WERI-Rb-1 (cell line): ENCODE results near the gene NEB.
"Not testable (repeated sequence)": the region's sequence is repeated elsewhere in the genome, so short reads cannot be mapped to it uniquely, and the experiment has no call there.

Experiments
- DNase-seq: peaks from one replicate; pipeline ENCODE4 v3.0.0-alpha.2; 2020
- H3K27ac ChIP-seq: fragments of 250-450 bp; sonication (Bioruptor Pico); 2 replicates; pipeline ENCODE4 v1.5.1; 2020; ENCODE audit warnings: mild to moderate bottlenecking, moderate library complexity
- H3K27me3 ChIP-seq: fragments of 250-450 bp; sonication (Bioruptor Pico); 2 replicates; pipeline ENCODE4 v1.5.1; 2021; ENCODE audit warnings: mild to moderate bottlenecking, low read depth, moderate library complexity; ENCODE audit not compliant: insufficient read depth, severe bottlenecking
- H3K36me3 ChIP-seq: fragments of 250-450 bp; sonication (Bioruptor Pico); 2 replicates; pipeline ENCODE4 v1.5.1; 2020; ENCODE audit warnings: mild to moderate bottlenecking, moderate library complexity
- H3K4me3 ChIP-seq: 2 replicates; pipeline ENCODE4 v1.5.1; 2011; ENCODE audit warnings: low read depth, mild to moderate bottlenecking, control low read depth, low read length
- H3K9me3 ChIP-seq: fragments of 250-450 bp; sonication (Bioruptor Pico); 2 replicates; pipeline ENCODE4 v1.5.1; 2021; ENCODE audit warnings: mild to moderate bottlenecking, moderate library complexity; ENCODE audit not compliant: severe bottlenecking
- CTCF ChIP-seq: IDR thresholded peaks from 2 replicates; pipeline ENCODE4 v1.5.1; 2011; ENCODE audit warnings: low read depth, mild to moderate bottlenecking, control low read depth, inconsistent platforms, low read length

NEB gene

GRCh38 chr2:151654891-151655290 is 79.4 kb downstream of the NEB start:
- Histone ChIP-seq H3K36me3 (no peaks in the 10 kb centered on the region), H3K27me3 (no peaks in the 10 kb centered on the region), H3K9me3 (no peaks in the 10 kb centered on the region), H3K4me3 (no peak overlapping the region), H3K27ac (no peak overlapping the region)
- TF ChIP-seq CTCF = no peak
- no peak for DNase-seq

- Histone ChIP-seq H3K27me3 (no peaks in the 10 kb centered on the region), H3K36me3 (no peaks in the 10 kb centered on the region), H3K4me3 (no peak overlapping the region), H3K27ac (no peak overlapping the region), H3K9me3 (no peaks in the 10 kb centered on the region)
- DNase-seq = no peak
- no peak for TF ChIP-seq CTCF
Observed at GRCh38 chr2:151654085-151654484, 80.2 kb downstream of the NEB start.

- Histone ChIP-seq H3K4me3 (no peak overlapping the region), H3K27ac (no peak overlapping the region), H3K9me3 (no peaks in the 10 kb centered on the region), H3K36me3 (no peaks in the 10 kb centered on the region), H3K27me3 (no peaks in the 10 kb centered on the region)
- no peak for TF ChIP-seq CTCF
- no peak for DNase-seq
Observed at GRCh38 chr2:151651274-151651673, 83.0 kb downstream of the NEB start.

- no peak for TF ChIP-seq CTCF
- Histone ChIP-seq H3K4me3 (no peak overlapping the region), H3K27ac (no peak overlapping the region), H3K27me3 (no peaks in the 10 kb centered on the region), H3K36me3 (no peaks in the 10 kb centered on the region), H3K9me3 (no peaks in the 10 kb centered on the region)
- DNase-seq = no peak
Observed at GRCh38 chr2:151650456-151650855, 83.8 kb downstream of the NEB start.

- H3K27ac ChIP-seq = no peak overlapping the region
- DNase-seq = no peak
- H3K36me3 ChIP-seq = no peaks in the 10 kb centered on the region
- no peaks in the 10 kb centered on the region for H3K9me3 ChIP-seq
- no peaks in the 10 kb centered on the region for H3K27me3 ChIP-seq
- no peak for TF ChIP-seq CTCF
- H3K4me3 ChIP-seq = no peak overlapping the region
Observed at GRCh38 chr2:151649966-151650365, 84.3 kb downstream of the NEB start.

GRCh38 chr2:151649400-151649799 is 84.9 kb downstream of the NEB start:
- H3K9me3 ChIP-seq = no peaks in the 10 kb centered on the region
- no peak overlapping the region for H3K27ac ChIP-seq
- no peak overlapping the region for H3K4me3 ChIP-seq
- TF ChIP-seq CTCF = no peak
- DNase-seq = no peak
- H3K27me3 ChIP-seq = no peaks in the 10 kb centered on the region
- no peaks in the 10 kb centered on the region for H3K36me3 ChIP-seq

- H3K36me3 ChIP-seq, H3K27me3 ChIP-seq, H3K4me3 ChIP-seq, DNase-seq, H3K9me3 ChIP-seq, H3K27ac ChIP-seq: not testable (repeated sequence)
Observed at GRCh38 chr2:151646512-151646911, 87.8 kb downstream of the NEB start.
